Nephron progenitor cell (in vitro differentiated cells): ENCODE results near the gene SLK.

Experiments
- DNase-seq: peaks from one replicate; pipeline ENCODE4 v3.0.0; 2021
- H3K27ac Mint-ChIP-seq: 2 replicates; pipeline ENCODE4 v1.8.0; 2021; ENCODE audit warnings: mild to moderate bottlenecking, moderate library complexity, mixed read lengths
- H3K27me3 Mint-ChIP-seq: 2 replicates; pipeline ENCODE4 v1.8.0; 2021; ENCODE audit warnings: mild to moderate bottlenecking, low read depth, mixed read lengths; ENCODE audit not compliant: poor library complexity
- H3K36me3 Mint-ChIP-seq: 2 replicates; pipeline ENCODE4 v1.8.0; 2021; ENCODE audit warnings: low read depth, mixed read lengths
- H3K4me1 Mint-ChIP-seq: 2 replicates; pipeline ENCODE4 v1.8.0; 2021; ENCODE audit warnings: mixed read lengths
- H3K4me3 Mint-ChIP-seq: 2 replicates; pipeline ENCODE4 v1.8.0; 2021; ENCODE audit warnings: mild to moderate bottlenecking, moderate library complexity, mixed read lengths
- H3K9me3 Mint-ChIP-seq: 2 replicates; pipeline ENCODE4 v1.8.0; 2021; ENCODE audit warnings: mild to moderate bottlenecking, moderate library complexity, mixed read lengths
- CTCF ChIP-seq: fragments of 200-600 bp; sonication (generic); IDR thresholded peaks from 2 replicates; pipeline ENCODE4 v1.5.0; 2021; ENCODE audit warnings: antibody characterized with exemption

Gene SLK

GRCh38 chr10:104026762-104027161, 59.8 kb downstream of the SLK start:
- H3K9me3 Mint-ChIP-seq, result no peaks in the 10 kb centered on the region
- TF ChIP-seq CTCF, result no peak
- peaks cover 18% of the 10 kb centered on the region for H3K4me1 Mint-ChIP-seq
- H3K27ac Mint-ChIP-seq, result no peak overlapping the region
- peaks cover 56% of the 10 kb centered on the region for H3K36me3 Mint-ChIP-seq
- H3K4me3 Mint-ChIP-seq, result no peak overlapping the region
- H3K27me3 Mint-ChIP-seq, result no peaks in the 10 kb centered on the region
- DNase-seq, result no peak

GRCh38 chr10:104028146-104028545, 61.2 kb downstream of the SLK start:
- no peaks in the 10 kb centered on the region for H3K27me3 Mint-ChIP-seq
- TF ChIP-seq CTCF, result peak; percentile 37
- peak overlapping the region; percentile 25 for H3K27ac Mint-ChIP-seq
- H3K4me3 Mint-ChIP-seq, result no peak overlapping the region
- H3K36me3 Mint-ChIP-seq, result peaks cover 56% of the 10 kb centered on the region
- peaks cover 18% of the 10 kb centered on the region for H3K4me1 Mint-ChIP-seq
- no peaks in the 10 kb centered on the region for H3K9me3 Mint-ChIP-seq
- DNase-seq, result no peak

- no peaks in the 10 kb centered on the region for H3K9me3 Mint-ChIP-seq
- no peak overlapping the region for H3K27ac Mint-ChIP-seq
- no peak for DNase-seq
- H3K27me3 Mint-ChIP-seq, result no peaks in the 10 kb centered on the region
- peaks cover 17% of the 10 kb centered on the region for H3K4me1 Mint-ChIP-seq
- H3K36me3 Mint-ChIP-seq, result peaks cover 48% of the 10 kb centered on the region
- no peak overlapping the region for H3K4me3 Mint-ChIP-seq
- no peak for TF ChIP-seq CTCF
Measured at GRCh38 chr10:104028823-104029520, 62.0 kb downstream of the SLK start.

GRCh38 chr10:104029521-104029860, 62.6 kb downstream of the SLK start:
- no peak for TF ChIP-seq CTCF
- H3K36me3 Mint-ChIP-seq, result peaks cover 42% of the 10 kb centered on the region
- no peaks in the 10 kb centered on the region for H3K27me3 Mint-ChIP-seq
- H3K27ac Mint-ChIP-seq, result no peak overlapping the region
- DNase-seq, result no peak
- no peaks in the 10 kb centered on the region for H3K9me3 Mint-ChIP-seq
- H3K4me1 Mint-ChIP-seq, result peaks cover 14% of the 10 kb centered on the region
- H3K4me3 Mint-ChIP-seq, result no peak overlapping the region

- H3K27ac Mint-ChIP-seq, result no peak overlapping the region
- no peaks in the 10 kb centered on the region for H3K27me3 Mint-ChIP-seq
- TF ChIP-seq CTCF, result no peak
- H3K4me3 Mint-ChIP-seq, result no peak overlapping the region
- no peaks in the 10 kb centered on the region for H3K9me3 Mint-ChIP-seq
- peaks cover 11% of the 10 kb centered on the region for H3K4me1 Mint-ChIP-seq
- H3K36me3 Mint-ChIP-seq, result peaks cover 33% of the 10 kb centered on the region
- no peak for DNase-seq
Measured at GRCh38 chr10:104031631-104032030, 64.7 kb downstream of the SLK start.

GRCh38 chr10:104032144-104032775, 65.3 kb downstream of the SLK start:
- Mint-ChIP-seq H3K27me3 (no peaks in the 10 kb centered on the region), H3K36me3 (peaks cover 33% of the 10 kb centered on the region), H3K27ac (no peak overlapping the region), H3K4me3 (no peak overlapping the region), H3K9me3 (no peaks in the 10 kb centered on the region), H3K4me1 (peaks cover 11% of the 10 kb centered on the region)
- no peak for DNase-seq
- TF ChIP-seq CTCF, result no peak
